A549 (cell line): Measurements from ENCODE around the gene OR1N2.

ENCODE experiments used
- ESRRA ChIP-seq: fragments of 150-350 bp; IDR thresholded peaks from 2 replicates; pipeline ENCODE4 v1.6.1; 2014; ENCODE audit warnings: mild to moderate bottlenecking, low read length, borderline replicate concordance
- HOXA7 ChIP-seq: fragments of 250-450 bp; sonication (Bioruptor Pico); IDR thresholded peaks from 2 replicates; pipeline ENCODE4 v1.5.0; 2020; ENCODE audit warnings: mild to moderate bottlenecking, moderate library complexity
- MAZ ChIP-seq: fragments of 150-350 bp; IDR thresholded peaks from 2 replicates; pipeline ENCODE4 v1.6.1; 2014; ENCODE audit warnings: antibody characterized with exemption, low read depth, low read length, borderline replicate concordance
- POLR2A ChIP-seq: IDR thresholded peaks from 2 replicates; pipeline ENCODE4 v1.6.1; 2012; ENCODE audit warnings: mild to moderate bottlenecking, low read length
- TF ChIP-seq, protein P1 (sequence below): fragments of >200 bp; sonication (Bioruptor Twin); formaldehyde crosslinking; IDR thresholded peaks from 3 replicates; pipeline ENCODE4 v1.5.1; 2016

DNA sequence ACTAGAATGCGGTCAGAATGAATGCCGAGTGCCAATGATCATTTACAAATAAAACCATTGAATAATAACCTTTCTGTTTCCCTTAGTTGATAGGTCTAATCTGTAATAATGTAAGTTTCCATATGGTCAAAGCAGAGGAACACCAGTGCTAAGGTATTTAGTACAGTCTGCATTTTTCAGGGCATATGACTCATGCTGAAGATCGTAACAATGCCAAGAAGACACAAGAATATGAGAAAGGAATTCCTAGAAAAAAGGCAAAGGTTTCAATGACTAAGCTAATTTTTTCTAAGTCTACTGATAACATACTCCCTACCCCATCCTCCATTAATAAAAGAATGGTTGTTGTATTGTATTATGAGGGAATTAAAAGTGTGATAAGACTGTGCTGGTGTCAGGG, 27.4 kb downstream of the OR1N2 start:
- TF ChIP-seq, protein P1, sequence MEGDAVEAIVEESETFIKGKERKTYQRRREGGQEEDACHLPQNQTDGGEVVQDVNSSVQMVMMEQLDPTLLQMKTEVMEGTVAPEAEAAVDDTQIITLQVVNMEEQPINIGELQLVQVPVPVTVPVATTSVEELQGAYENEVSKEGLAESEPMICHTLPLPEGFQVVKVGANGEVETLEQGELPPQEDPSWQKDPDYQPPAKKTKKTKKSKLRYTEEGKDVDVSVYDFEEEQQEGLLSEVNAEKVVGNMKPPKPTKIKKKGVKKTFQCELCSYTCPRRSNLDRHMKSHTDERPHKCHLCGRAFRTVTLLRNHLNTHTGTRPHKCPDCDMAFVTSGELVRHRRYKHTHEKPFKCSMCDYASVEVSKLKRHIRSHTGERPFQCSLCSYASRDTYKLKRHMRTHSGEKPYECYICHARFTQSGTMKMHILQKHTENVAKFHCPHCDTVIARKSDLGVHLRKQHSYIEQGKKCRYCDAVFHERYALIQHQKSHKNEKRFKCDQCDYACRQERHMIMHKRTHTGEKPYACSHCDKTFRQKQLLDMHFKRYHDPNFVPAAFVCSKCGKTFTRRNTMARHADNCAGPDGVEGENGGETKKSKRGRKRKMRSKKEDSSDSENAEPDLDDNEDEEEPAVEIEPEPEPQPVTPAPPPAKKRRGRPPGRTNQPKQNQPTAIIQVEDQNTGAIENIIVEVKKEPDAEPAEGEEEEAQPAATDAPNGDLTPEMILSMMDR: no peak
- TF ChIP-seq POLR2A (no peak), MAZ (no peak), HOXA7 (CRISPR knock-in tag) (no peak), ESRRA (no peak)
